OCI-LY7 (cell line): ENCODE data around the gene CYP1B1. TPM values are rescaled to one million over a fixed set of nuclear protein-coding genes. Genes with fewer than 3 reads are reported as not detected.

Source experiments
- BruUV-seq: library from RNA; stranded (reverse); fragments of 400-500 nt; replicated peaks from 2 replicates; lab custom pipeline; 2021; lab: Mats Ljungman, UMichigan
- CTCF ChIA-PET: fragments of 300-600 bp; sonication (Branson Sonifier 250); formaldehyde crosslinking; loops from one replicate; lab custom pipeline; 2022; ENCODE audit warnings: antibody characterized with exemption; ENCODE audit not compliant: unreplicated experiment; lab: Charles Lee
- POLR2A ChIA-PET: fragments of 300-600 bp; sonication (Branson Sonifier 250); formaldehyde crosslinking; loops from one replicate; lab custom pipeline; 2022; ENCODE audit warnings: antibody characterized with exemption; lab: Charles Lee
- DNase-seq: peaks from one replicate; pipeline ENCODE4 v3.0.0-alpha.2; 2015; ENCODE audit warnings: low spot score
- H2AFZ ChIP-seq: fragments of 200-600 bp; sonication (generic), shearing (Covaris generic); 2 replicates; pipeline ENCODE4 v1.6.1; 2014; ENCODE audit warnings: mild to moderate bottlenecking, antibody characterized with exemption, low read length, moderate library complexity
- H3K27ac ChIP-seq: fragments of 200-600 bp; sonication (generic); 2 replicates; pipeline ENCODE4 v1.5.1; 2014; ENCODE audit warnings: mixed run types, low read depth, mild to moderate bottlenecking, moderate library complexity, low read length, inconsistent platforms; ENCODE audit not compliant: poor library complexity, severe bottlenecking
- H3K36me3 ChIP-seq: fragments of 200-600 bp; sonication (generic); 2 replicates; pipeline ENCODE4 v1.6.1; 2014; ENCODE audit warnings: mild to moderate bottlenecking, antibody characterized with exemption, low read length, moderate library complexity, mixed read lengths; ENCODE audit not compliant: insufficient read depth
- H3K4me1 ChIP-seq: fragments of 200-600 bp; sonication (generic); 2 replicates; pipeline ENCODE4 v1.5.1; 2014; ENCODE audit warnings: mild to moderate bottlenecking, low read length; ENCODE audit not compliant: insufficient read depth, poor library complexity, severe bottlenecking
- H3K4me2 ChIP-seq: fragments of 200-600 bp; sonication (generic); 2 replicates; pipeline ENCODE4 v1.6.1; 2014; ENCODE audit warnings: mild to moderate bottlenecking, low read length
- H3K4me3 ChIP-seq: fragments of 200-600 bp; sonication (generic); 2 replicates; pipeline ENCODE4 v1.5.1; 2014; ENCODE audit warnings: mild to moderate bottlenecking, low read depth, low read length; ENCODE audit not compliant: poor library complexity, severe bottlenecking
- H3K79me2 ChIP-seq: fragments of 200-600 bp; sonication (generic); 2 replicates; pipeline ENCODE4 v1.6.1; 2016; ENCODE audit warnings: low read depth, mild to moderate bottlenecking, low read length, moderate library complexity, mixed read lengths; ENCODE audit not compliant: insufficient read depth
- H3K9me2 ChIP-seq: fragments of 200-600 bp; sonication (generic); 2 replicates; pipeline ENCODE4 v1.6.1; 2016; ENCODE audit warnings: mild to moderate bottlenecking, low read length, mixed read lengths; ENCODE audit not compliant: insufficient read depth
- H3K9me3 ChIP-seq: fragments of 200-600 bp; sonication (generic); 2 replicates; pipeline ENCODE4 v1.6.1; 2014; ENCODE audit warnings: mild to moderate bottlenecking, mixed run types, low read length, mixed read lengths
- H4K20me1 ChIP-seq: fragments of 200-600 bp; sonication (generic); 2 replicates; pipeline ENCODE4 v1.6.1; 2014; ENCODE audit warnings: mild to moderate bottlenecking, antibody characterized with exemption, low read length, moderate library complexity, mixed read lengths; ENCODE audit not compliant: insufficient read depth
- EZH2phosphoT487 ChIP-seq: fragments of 200-600 bp; sonication (generic); IDR thresholded peaks from 2 replicates; pipeline ENCODE4 v1.6.1; 2018; ENCODE audit warnings: low read depth, borderline replicate concordance, mild to moderate bottlenecking, mixed run types, antibody characterized with exemption, low read length, moderate library complexity, mixed read lengths
- intact Hi-C: fragments of 100-400 bp; cut with micrococcal nuclease; formaldehyde crosslinking; loops from one replicate; pipeline ENCODE4 v1.10.0; 2022; ENCODE audit not compliant: unreplicated experiment
- total RNA-seq, 2 experiments: library from RNA; depleted of rRNA in 1 of 2; stranded (reverse); fragments of >200 nt in 1 of 2; shearing (Covaris generic) in 1 of 2; gene quantifications; 2 replicates each; pipeline ENCODE4 v1.2.3, GENCODE V29; 2014 to 2022
- TF ChIP-seq, protein P1 (sequence below): fragments of 200-600 bp; sonication (generic); conservative IDR thresholded peaks from 2 replicates; pipeline ENCODE4 v1.5.1; 2014; ENCODE audit warnings: mild to moderate bottlenecking, antibody characterized with exemption, low read length, moderate library complexity, mixed read lengths

CYP1B1 gene
- total RNA-seq, 2 experiments from 2014 or later, result 0.44 TPM; not detected in 1

DNA sequence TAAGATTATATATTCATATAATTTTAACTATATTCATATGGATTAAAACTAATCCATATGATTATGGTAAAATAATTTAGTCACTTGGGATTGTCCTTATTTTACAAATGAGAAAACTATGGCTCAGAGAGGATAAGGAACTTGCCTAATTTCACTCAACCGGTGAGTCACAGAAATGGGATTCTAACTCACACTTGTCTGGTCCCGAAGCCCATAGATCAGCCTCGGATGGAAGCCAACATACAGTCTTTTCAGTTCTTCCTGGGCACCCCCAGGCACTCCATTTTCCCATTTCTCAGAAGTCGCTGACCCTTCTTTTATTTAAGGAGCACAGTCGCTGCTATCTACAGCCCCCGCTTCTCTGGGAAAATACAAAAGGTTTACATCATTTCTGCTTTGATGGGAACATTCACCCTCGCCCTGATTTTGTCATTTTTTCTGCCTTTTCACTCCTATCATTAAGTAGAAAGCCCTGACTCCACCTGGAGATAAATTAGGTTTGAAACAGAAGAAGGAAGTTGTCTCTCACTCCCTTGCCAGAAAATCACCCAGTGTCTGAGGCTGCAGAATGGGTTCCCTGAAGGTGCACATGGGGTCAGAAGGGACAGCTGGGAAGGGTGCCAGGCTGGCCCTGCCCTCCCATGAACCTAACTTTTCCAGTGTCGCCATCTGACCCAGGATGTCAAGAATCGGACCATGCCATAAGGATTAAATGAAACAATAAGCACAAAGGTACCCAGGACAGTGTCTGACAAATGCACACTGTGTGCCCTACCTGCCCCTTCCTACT is 36.6 kb downstream of the CYP1B1 start:
- Histone ChIP-seq H3K79me2 (no peaks in the 10 kb centered on the region), H3K9me2 (no peaks in the 10 kb centered on the region), H3K36me3 (no peaks in the 10 kb centered on the region), H2AFZ (no peak overlapping the region), H3K4me2 (no peak overlapping the region), H3K4me1 (no peaks in the 10 kb centered on the region), H4K20me1 (no peaks in the 10 kb centered on the region), H3K4me3 (no peak overlapping the region), H3K9me3 (no peaks in the 10 kb centered on the region), H3K27ac (no peak overlapping the region)
- DNase-seq, result no peak
- intact Hi-C loops, result no loop called here
- CTCF ChIA-PET, result no interaction called here
- BruUV-seq, result no TSS peak
- TF ChIP-seq, protein P1, sequence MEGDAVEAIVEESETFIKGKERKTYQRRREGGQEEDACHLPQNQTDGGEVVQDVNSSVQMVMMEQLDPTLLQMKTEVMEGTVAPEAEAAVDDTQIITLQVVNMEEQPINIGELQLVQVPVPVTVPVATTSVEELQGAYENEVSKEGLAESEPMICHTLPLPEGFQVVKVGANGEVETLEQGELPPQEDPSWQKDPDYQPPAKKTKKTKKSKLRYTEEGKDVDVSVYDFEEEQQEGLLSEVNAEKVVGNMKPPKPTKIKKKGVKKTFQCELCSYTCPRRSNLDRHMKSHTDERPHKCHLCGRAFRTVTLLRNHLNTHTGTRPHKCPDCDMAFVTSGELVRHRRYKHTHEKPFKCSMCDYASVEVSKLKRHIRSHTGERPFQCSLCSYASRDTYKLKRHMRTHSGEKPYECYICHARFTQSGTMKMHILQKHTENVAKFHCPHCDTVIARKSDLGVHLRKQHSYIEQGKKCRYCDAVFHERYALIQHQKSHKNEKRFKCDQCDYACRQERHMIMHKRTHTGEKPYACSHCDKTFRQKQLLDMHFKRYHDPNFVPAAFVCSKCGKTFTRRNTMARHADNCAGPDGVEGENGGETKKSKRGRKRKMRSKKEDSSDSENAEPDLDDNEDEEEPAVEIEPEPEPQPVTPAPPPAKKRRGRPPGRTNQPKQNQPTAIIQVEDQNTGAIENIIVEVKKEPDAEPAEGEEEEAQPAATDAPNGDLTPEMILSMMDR, result no peak
- TF ChIP-seq EZH2phosphoT487, result no peak
- POLR2A ChIA-PET, result no interaction called here

GRCh38 chr2:38038682-38039081 is 37.3 kb downstream of the CYP1B1 start:
- no peak overlapping the region for H2AFZ ChIP-seq
- ChIA-PET CTCF (no interaction called here), POLR2A (no interaction called here)
- H3K79me2 ChIP-seq, result no peaks in the 10 kb centered on the region
- H3K4me1 ChIP-seq, result no peaks in the 10 kb centered on the region
- intact Hi-C loops, result no loop called here
- no peaks in the 10 kb centered on the region for H4K20me1 ChIP-seq
- no peak for DNase-seq
- H3K27ac ChIP-seq, result no peak overlapping the region
- no peak for TF ChIP-seq EZH2phosphoT487
- TF ChIP-seq, protein P1, result no peak
- no peaks in the 10 kb centered on the region for H3K9me3 ChIP-seq
- H3K4me2 ChIP-seq, result no peak overlapping the region
- no peaks in the 10 kb centered on the region for H3K36me3 ChIP-seq
- no TSS peak for BruUV-seq
- H3K9me2 ChIP-seq, result no peaks in the 10 kb centered on the region
- H3K4me3 ChIP-seq, result no peak overlapping the region
